Keratinocyte (primary cell): Measurements from ENCODE around the gene CFAP91.

Experiments
- CTCF ChIP-seq, 3 experiments: IDR thresholded peaks in 1 of 3; conservative IDR thresholded peaks in 1 of 3; optimal IDR thresholded peaks in 1 of 3; 2 replicates in 2 of 3; 3 replicates in 1 of 3; pipeline versions ENCODE3 to v1.5.1; 2011; ENCODE audit warnings: low read length in 3 of 3, mild to moderate bottlenecking in 3 of 3, moderate library complexity in 2 of 3, control low read depth in 1 of 3, inconsistent platforms in 1 of 3; ENCODE audit not compliant: insufficient read depth in 2 of 3; ENCODE audit errors: extremely low read depth in 1 of 3
- EZH2 ChIP-seq: IDR thresholded peaks from one replicate; pipeline ENCODE4 v1.6.1; 2012; ENCODE audit warnings: inconsistent platforms, mild to moderate bottlenecking, low read length, moderate library complexity

GRCh38 chr3:119703820-119704531 is 1.2 kb downstream of the CFAP91 start:
- no peak for TF ChIP-seq CTCF (optimal IDR thresholded peaks at IDR 0.05 in 1 of 3, IDR thresholded peaks at IDR 0.05 in 1 of 3, conservative IDR thresholded peaks at IDR 0.05 in 1 of 3; ENCODE audit: extremely low read depth in 1 of 3, insufficient read depth in 2 of 3, low read length in 3 of 3)
- TF ChIP-seq EZH2: no peak
